K562 (cell line): ENCODE measurements around the gene SLC9B1. TPM values are rescaled to one million over a fixed set of nuclear protein-coding genes. Genes with fewer than 3 reads are reported as not detected.

Source experiments
- ATAC-seq: fragments of 200-7000 bp; cut with Tn5 transposase; 3 replicates; pipeline ENCODE4 v1.9.1; 2020; ENCODE audit warnings: moderate library complexity
- BruUV-seq: library from RNA; stranded (reverse); fragments of 400-500 nt; replicated peaks from 2 replicates; lab custom pipeline; 2021; lab: Mats Ljungman, UMichigan
- CTCF ChIA-PET: fragments of 300-600 bp; formaldehyde crosslinking; extraction: SDS; loops from one replicate; lab custom pipeline; 2021; ENCODE audit warnings: low intra/inter-chr PET ratio; lab: Yijun Ruan, JAX
- POLR2A ChIA-PET: fragments of 300-600, 350-650 bp; sonication (Branson Sonifier 250); formaldehyde crosslinking; extraction: SDS; loops from one replicate; lab custom pipeline; 2021; ENCODE audit warnings: antibody characterized with exemption, inconsistent platforms; lab: Yijun Ruan, JAX
- DNase-seq, 4 experiments: peaks; one replicate each; pipeline versions ENCODE4 v3.0.0 to v3.0.0-alpha.2; 2011 to 2018; ENCODE audit warnings: low spot score in 3 of 4, mixed read lengths in 3 of 4; ENCODE audit errors: extremely low read depth in 1 of 4
- FAIRE-seq: peaks from 2 replicates; lab custom pipeline; 2011; peaks lifted over from hg19 to GRCh38; lab: Jason Lieb, UNC
- H2AFZ ChIP-seq: 2 replicates; pipeline ENCODE4 v1.6.0; 2011; ENCODE audit warnings: low read depth, low read length, control low read depth, inconsistent platforms
- H3K27ac ChIP-seq: fragments of 200-600 bp; 3 replicates; pipeline ENCODE4 v1.8.0; 2011; ENCODE audit warnings: low read depth, mild to moderate bottlenecking, control low read depth, inconsistent platforms, low read length, moderate library complexity, mixed read lengths; ENCODE audit errors: extremely low read depth
- H3K27me3 ChIP-seq, 2 experiments: fragments of 300-600 bp in 1 of 2; 2 replicates in 1 of 2; 3 replicates in 1 of 2; pipeline versions ENCODE4 v1.6.0 to v1.8.0; 2011; ENCODE audit warnings: inconsistent platforms in 2 of 2, low read length in 2 of 2, mild to moderate bottlenecking in 1 of 2, mixed read lengths in 1 of 2, moderate library complexity in 1 of 2; ENCODE audit not compliant: control insufficient read depth in 2 of 2, insufficient read depth in 2 of 2
- H3K36me3 ChIP-seq: fragments of 300-600 bp; 3 replicates; pipeline ENCODE4 v1.8.0; 2011; ENCODE audit warnings: mild to moderate bottlenecking, low read length, inconsistent platforms; ENCODE audit not compliant: control insufficient read depth, insufficient read depth
- H3K4me1 ChIP-seq, 2 experiments: fragments of 200-600 bp in 1 of 2; replicated peaks in 1 of 2; 2 replicates in 1 of 2; 3 replicates in 1 of 2; pipeline versions ENCODE4 v1.5.1 to v1.8.0; 2011; ENCODE audit warnings: inconsistent platforms in 2 of 2, low read length in 2 of 2, mild to moderate bottlenecking in 1 of 2, mixed read lengths in 1 of 2, moderate library complexity in 1 of 2; ENCODE audit not compliant: control insufficient read depth in 2 of 2, insufficient read depth in 2 of 2
- H3K4me2 ChIP-seq: 2 replicates; pipeline ENCODE4 v1.6.1; 2011; ENCODE audit warnings: low read length, control low read depth, inconsistent platforms, mixed read lengths; ENCODE audit not compliant: insufficient read depth
- H3K4me3 ChIP-seq: fragments of 200-600 bp; sonication (generic), shearing (Covaris generic); 2 replicates; pipeline ENCODE4 v1.5.1; 2016; ENCODE audit warnings: control low read depth, inconsistent platforms
- H3K79me2 ChIP-seq: fragments of 200-600 bp; 3 replicates; pipeline ENCODE4 v1.8.0; 2011; ENCODE audit warnings: low read length, inconsistent platforms; ENCODE audit not compliant: control insufficient read depth, insufficient read depth
- H3K9ac ChIP-seq, 2 experiments: 2 replicates each; pipeline versions ENCODE4 v1.6.0 to v1.6.1; 2011; ENCODE audit warnings: low read depth in 2 of 2, low read length in 2 of 2, control low read depth in 1 of 2, inconsistent platforms in 1 of 2, mild to moderate bottlenecking in 1 of 2, mixed read lengths in 1 of 2; ENCODE audit not compliant: insufficient read depth in 1 of 2
- H3K9me1 ChIP-seq: one replicate; pipeline ENCODE4 v1.6.0; 2011; ENCODE audit warnings: inconsistent platforms, mild to moderate bottlenecking, low read length, moderate library complexity; ENCODE audit not compliant: control insufficient read depth, insufficient read depth
- H3K9me3 ChIP-seq: replicated peaks from 2 replicates; pipeline ENCODE4 v1.5.1; 2011; ENCODE audit warnings: low read depth, low read length, inconsistent platforms; ENCODE audit not compliant: control insufficient read depth, insufficient read depth
- H4K20me1 ChIP-seq: replicated peaks from 2 replicates; pipeline ENCODE4 v1.6.1; 2011; ENCODE audit warnings: low read length, inconsistent platforms, mixed read lengths; ENCODE audit not compliant: control insufficient read depth, insufficient read depth
- CC2D1A ChIP-seq: fragments of 450-650 bp; IDR thresholded peaks from 2 replicates; pipeline ENCODE4 v1.6.1; 2017; ENCODE audit warnings: mild to moderate bottlenecking
- CHD4 ChIP-seq: fragments of 200-600 bp; sonication (generic); IDR thresholded peaks from 3 replicates; pipeline ENCODE4 v1.6.1; 2012; ENCODE audit warnings: low read depth, mild to moderate bottlenecking, mixed read lengths, low read length, inconsistent platforms; ENCODE audit not compliant: insufficient read depth, insufficient replicate concordance, poor library complexity, severe bottlenecking
- CREB1 ChIP-seq, 2 experiments: sonication (generic) in 1 of 2; formaldehyde crosslinking in 1 of 2; IDR thresholded peaks; 2 replicates each; pipeline versions ENCODE4 v1.6.1 to v1.8.0; 2012 to 2022; ENCODE audit warnings: inconsistent platforms in 1 of 2, mild to moderate bottlenecking in 1 of 2, missing genetic modification reagents in 1 of 2, moderate library complexity in 1 of 2
- E2F5 ChIP-seq: sonication (generic); formaldehyde crosslinking; IDR thresholded peaks from 2 replicates; pipeline ENCODE4 v1.8.0; 2022; ENCODE audit warnings: mild to moderate bottlenecking, missing genetic modification reagents
- IRF9 ChIP-seq: fragments of 450-650 bp; IDR thresholded peaks from 2 replicates; pipeline ENCODE4 v1.6.1; 2016; ENCODE audit warnings: missing biosample characterization, missing genetic modification characterization
- SREBF2 ChIP-seq: sonication (generic); formaldehyde crosslinking; IDR thresholded peaks from 2 replicates; pipeline ENCODE4 v1.4.0; 2020; ENCODE audit warnings: mild to moderate bottlenecking, missing genetic modification reagents
- VEZF1 ChIP-seq: fragments of 200-800 bp; sonication (Bioruptor generic); IDR thresholded peaks from 2 replicates; pipeline ENCODE4 v1.6.1; 2017; ENCODE audit warnings: missing genetic modification characterization, missing compliant biosample characterization
- WGBS: fragments of 100-300 bp; shearing (Covaris generic); methylation state at CpG from one replicate; pipeline ENCODE4 v1.1.6; 2016; ENCODE audit warnings: low coverage, mixed read lengths; ENCODE audit not compliant: insufficient coverage; ENCODE audit errors: missing lambda C conversion rate; 5-methylcytosine and 5-hydroxymethylcytosine counted together
- in situ Hi-C: fragments of 300-500 bp; cut with MboI; formaldehyde crosslinking; loops from 4 replicates; pipeline ENCODE4 v1.15.0; 2018; ENCODE audit warnings: inconsistent platforms, mixed read lengths
- intact Hi-C: fragments of 100-400 bp; cut with micrococcal nuclease; formaldehyde crosslinking; loops from 2 replicates; pipeline ENCODE4 v1.14.2; 2022
- polyA plus RNA-seq, 8 experiments: library from polyadenylated mRNA; depleted of rRNA in 4 of 8; stranded (reverse) in 5 of 8; unstranded in 3 of 8; fragments of >200 nt; fragmentation: Nextera tagmentation in 2 of 8; fragmentation: Illumina TruSeq in 1 of 8; extraction: Ambion mirVana in 2 of 8; extraction: Trizol in 1 of 8; gene quantifications; 2 replicates each; pipeline versions ENCODE4 v1.2.1 to v1.2.3, GENCODE V29; 2011 to 2014; ENCODE audit warnings: inconsistent platforms in 1 of 8, missing spikeins in 1 of 8
- total RNA-seq, 7 experiments: library from RNA; depleted of rRNA in 6 of 7; stranded (reverse); fragments of >200 nt in 6 of 7; fragmentation: Illumina TruSeq in 2 of 7; extraction: Trizol in 2 of 7; gene quantifications; 2 replicates each; pipeline versions ENCODE4 v1.2.1 to v1.2.3, GENCODE V29; 2011 to 2021; ENCODE audit warnings: low replicate concordance in 1 of 7

The SLC9B1 gene
- total and polyA plus RNA-seq, 9 of the 15 experiments (the other 6 are each of a cell fraction or from before 2014, with no cell fraction given) = 0.21 to 1.3 (median 0.51) TPM

GRCh38 chr4:103067841-103068547 is 48.5 kb upstream of the SLC9B1 start:
- CTCF ChIA-PET = no interaction called here
- WGBS = 83% methylated on average over 2 of the region's 2 CpGs
- in situ Hi-C loops (no loop called here), intact Hi-C loops (no loop called here)
- Histone ChIP-seq H3K4me3 (no peak overlapping the region), H3K27me3 (no peaks in the 10 kb centered on the region), H3K9me3 (no peaks in the 10 kb centered on the region), H3K4me2 (no peak overlapping the region), H3K36me3 (peaks cover 17% of the 10 kb centered on the region; the same call in 1 of the 3 replicates), H2AFZ (no peak overlapping the region), H3K9ac (no peak overlapping the region), H3K79me2 (no peaks in the 10 kb centered on the region), H4K20me1 (no peaks in the 10 kb centered on the region), H3K4me1 (no peaks in the 10 kb centered on the region; a peak in 1 of 5 replicates), H3K9me1 (no peaks in the 10 kb centered on the region), H3K27ac (no peak overlapping the region)
- POLR2A ChIA-PET = no interaction called here
- FAIRE-seq (no peak), DNase-seq (no peak), ATAC-seq (no peak)
- no TSS peak for BruUV-seq
- TF ChIP-seq CC2D1A (no peak), CHD4 (no peak), CREB1 (IDR thresholded peaks at IDR 0.05) (no peak), CREB1 (CRISPR knock-in tag; IDR thresholded peaks at IDR 0.05) (no peak), IRF9 (tag) (no peak), VEZF1 (no peak), E2F5 (CRISPR knock-in tag) (no peak), SREBF2 (CRISPR knock-in tag) (no peak)
